SKM-1 treated with dmso at 0.1 percent for 144 hours (cell line): ENCODE data around the gene TMEM100.

ENCODE experiments used
- DNase-seq: peaks from one replicate; lab custom pipeline; 2025; ENCODE audit not compliant: unreplicated experiment; lab: John Stamatoyannopoulos, UW

TMEM100 gene

GRCh38 chr17:55745258-55745657 lies 22.6 kb upstream of the TMEM100 start:
- DNase-seq, result no peak

GRCh38 chr17:55743103-55743679 lies 20.5 kb upstream of the TMEM100 start:
- DNase-seq, result no peak

DNA sequence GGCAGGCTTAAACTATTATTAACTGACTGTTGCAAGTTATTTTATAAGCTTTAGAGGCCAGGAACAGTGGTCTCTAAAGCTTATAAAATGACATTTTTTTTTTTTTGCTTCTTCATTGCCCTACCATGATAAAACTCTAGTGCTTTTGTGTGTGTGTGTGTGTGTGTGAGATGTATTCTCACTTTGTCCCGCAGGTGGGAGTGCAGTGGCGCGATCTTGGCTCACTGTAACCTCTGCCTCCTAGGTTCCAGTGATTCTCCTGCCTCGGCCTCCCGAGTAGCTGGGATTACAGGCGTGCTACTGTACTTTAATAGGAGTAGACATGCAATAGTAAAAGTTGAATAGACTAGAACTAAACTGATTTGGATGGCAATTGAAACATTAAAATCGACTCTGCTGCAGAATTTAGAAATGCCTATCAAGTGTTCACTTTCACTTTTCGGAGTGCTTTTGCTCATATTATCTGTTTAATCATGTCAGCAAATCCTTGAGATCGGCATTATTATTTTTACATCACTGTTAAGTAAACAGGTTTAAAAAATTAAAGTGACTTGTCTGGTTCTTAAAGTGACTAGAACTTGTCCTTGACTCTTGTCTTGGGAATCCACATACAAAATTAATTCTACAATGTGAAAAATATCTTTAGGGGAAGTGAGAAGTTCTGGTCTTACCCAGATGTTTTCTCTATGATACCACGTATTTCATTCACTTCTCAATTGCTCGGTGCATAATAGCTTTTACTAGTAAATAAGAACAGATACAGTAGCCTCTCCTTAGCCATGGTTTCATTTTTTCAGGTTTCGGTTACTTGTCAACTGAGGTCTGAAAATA lies 19.8 kb upstream of the TMEM100 start:
- DNase-seq, result no peak

DNA sequence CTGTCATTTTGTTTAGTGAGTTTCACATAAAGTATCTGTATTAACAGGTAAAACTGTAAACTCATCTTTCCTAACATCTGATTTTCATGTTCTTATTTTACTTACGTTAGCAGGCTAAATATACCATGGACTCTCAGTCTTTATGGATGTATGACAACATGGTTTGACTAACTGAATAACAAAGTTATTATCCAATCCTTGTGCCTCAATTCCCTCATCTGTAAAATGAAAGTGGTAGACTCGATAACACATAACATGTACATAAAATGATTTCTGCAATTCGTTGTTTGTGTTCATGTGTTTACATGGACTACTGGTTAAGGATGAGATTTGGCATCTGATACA lies 18.7 kb upstream of the TMEM100 start:
- no peak for DNase-seq

- no peak for DNase-seq
Measured at GRCh38 chr17:55740511-55741355, 18.1 kb upstream of the TMEM100 start.

DNA sequence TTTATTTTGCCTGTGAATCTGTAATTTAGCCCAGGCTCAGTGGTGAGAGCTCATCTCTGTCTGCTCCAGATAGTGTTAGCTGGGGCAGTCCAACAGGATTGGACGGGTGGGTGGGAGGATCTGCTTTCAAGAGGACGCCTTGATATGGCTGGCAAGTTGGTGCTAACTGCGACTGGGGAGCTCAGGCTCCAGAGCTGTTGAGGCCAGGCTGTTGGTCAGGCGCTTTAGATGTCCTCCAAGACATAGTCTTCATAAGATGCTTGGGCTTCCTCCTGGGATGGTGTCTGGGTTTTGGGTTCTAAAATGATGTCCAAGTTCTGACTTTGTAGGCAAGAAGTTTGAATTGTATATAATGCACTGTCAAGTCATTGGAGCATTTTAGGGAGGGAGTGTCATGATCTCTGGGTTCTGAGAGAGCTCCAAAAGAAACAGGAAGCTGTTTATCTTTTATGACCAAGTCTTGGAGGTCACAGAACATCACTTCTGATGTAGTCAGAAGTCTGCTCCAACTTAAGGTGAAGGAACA lies 15.4 kb upstream of the TMEM100 start:
- DNase-seq, result no peak

- peak; percentile 57 for DNase-seq
Measured at GRCh38 chr17:55735731-55736405, 13.2 kb upstream of the TMEM100 start.

DNA sequence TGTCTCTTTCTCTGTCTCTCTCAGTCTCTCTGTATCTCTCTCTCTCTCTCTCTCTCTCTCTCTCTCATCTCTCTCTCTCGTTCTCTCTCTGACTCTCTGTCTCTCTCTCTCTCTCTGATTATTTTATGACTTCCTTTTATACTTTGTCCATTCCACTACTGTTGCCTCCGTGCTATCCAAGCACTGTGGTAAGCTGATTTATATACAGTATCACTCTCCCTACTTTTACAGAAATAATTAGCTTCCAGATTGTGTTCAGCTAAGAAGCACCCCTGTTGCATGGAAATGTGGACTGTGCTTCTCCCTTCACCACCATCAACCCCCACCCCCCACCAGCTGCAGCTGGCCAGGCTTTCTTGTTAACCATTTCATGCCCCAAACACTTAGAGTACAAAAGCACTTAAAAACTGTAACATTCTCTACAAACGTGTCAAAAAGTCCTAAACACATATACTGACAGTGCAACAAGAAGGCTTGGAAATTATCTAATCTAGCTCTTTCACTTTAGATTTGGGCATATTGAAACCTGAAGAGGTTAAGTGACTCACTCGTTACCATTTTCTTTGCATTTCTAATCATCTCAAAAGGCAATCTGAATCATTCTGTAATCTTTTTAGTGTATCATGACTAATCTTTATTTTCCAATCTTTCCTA lies 11.6 kb upstream of the TMEM100 start:
- no peak for DNase-seq

DNA sequence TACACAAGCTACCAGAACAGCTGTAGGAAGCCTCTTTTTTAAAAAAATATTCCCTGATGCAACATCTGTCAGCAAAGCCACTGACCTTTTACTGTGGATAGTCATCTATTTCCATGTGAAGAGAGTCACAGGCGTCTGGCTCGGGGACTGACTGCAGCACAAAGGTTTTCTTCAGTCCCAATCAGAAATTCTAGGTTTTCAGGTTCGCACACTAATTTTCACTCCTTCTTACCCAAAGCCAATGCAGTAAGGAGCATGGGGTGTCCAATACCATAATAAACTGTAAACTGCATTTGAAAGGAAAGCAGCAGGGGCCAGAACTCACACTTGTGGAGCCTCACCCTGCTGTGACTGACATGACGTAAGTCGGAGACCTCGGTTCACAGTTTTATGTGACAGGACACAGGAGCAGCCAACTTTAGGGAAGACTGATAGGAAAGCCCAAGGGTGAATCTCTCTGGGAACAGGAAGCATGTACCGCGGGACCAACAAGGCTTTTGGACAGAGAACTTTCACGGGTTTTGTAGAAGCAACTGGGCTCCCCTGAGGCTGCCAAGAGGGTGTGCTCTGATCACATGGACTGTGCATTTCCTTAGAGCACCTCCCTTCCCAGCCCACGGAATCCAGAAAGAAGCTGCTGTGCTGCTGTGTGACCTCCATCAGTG lies 9.1 kb upstream of the TMEM100 start:
- no peak for DNase-seq

- DNase-seq, result no peak
Measured at GRCh38 chr17:55730808-55731207, 8.1 kb upstream of the TMEM100 start.

DNA sequence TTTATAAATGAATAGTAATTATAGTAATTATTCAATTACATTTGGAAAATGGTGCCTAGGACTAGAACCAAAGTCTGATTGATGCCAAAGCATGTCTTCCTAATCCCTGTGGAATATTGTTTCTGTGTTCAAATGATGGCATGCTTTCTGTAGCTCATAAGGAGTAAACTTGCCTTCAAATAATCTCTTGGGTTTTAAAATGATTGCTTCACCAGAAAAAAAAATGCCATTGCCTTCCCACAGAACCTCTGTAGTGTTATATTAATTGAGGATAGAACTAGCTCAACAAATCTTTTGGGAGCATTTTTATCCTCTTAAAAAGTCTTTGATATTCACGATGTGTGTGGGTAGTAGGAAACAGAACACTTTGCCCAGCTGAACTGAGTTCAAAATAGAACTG lies 7.7 kb upstream of the TMEM100 start:
- no peak for DNase-seq

DNA sequence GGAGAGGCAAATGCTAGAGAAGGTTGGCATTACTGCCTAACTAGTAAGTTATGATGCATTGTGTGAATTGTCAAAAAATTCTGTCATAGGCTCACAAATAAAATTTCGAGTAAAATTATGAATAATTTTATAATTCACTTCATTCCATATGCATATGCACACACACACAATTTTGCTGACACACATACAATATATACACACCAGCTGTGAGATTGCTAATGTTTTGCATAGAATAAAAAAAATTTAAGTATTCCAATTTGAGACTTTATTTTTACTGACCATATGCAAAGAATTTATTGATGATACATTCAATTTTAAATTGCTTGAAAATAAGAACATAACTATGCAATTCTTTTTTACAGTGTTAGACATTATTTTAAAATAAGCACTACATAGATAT lies 6.8 kb upstream of the TMEM100 start:
- DNase-seq, result no peak

DNA sequence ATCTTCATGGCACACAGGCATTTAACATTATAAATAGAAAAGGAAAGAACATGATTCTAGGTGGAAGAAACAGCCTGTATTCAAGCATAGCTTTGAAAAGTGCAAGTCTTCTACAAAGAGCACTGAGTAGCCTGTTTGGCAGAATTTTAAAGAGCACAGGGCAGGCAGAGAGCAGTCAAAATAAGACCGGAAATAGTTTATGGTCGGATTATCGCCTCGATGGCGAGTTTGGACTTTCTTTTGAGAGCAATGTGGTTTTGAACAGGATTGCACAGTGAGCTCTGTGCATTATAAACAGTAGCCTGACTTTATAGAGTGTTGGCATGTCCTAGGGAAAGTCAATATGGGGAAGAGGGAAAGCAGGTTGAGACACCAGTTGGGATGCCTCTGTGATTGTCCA lies 6.2 kb upstream of the TMEM100 start:
- no peak for DNase-seq

- no peak for DNase-seq
Measured at GRCh38 chr17:55728361-55728760, 5.7 kb upstream of the TMEM100 start.

GRCh38 chr17:55727920-55728319 lies 5.3 kb upstream of the TMEM100 start:
- no peak for DNase-seq

DNA sequence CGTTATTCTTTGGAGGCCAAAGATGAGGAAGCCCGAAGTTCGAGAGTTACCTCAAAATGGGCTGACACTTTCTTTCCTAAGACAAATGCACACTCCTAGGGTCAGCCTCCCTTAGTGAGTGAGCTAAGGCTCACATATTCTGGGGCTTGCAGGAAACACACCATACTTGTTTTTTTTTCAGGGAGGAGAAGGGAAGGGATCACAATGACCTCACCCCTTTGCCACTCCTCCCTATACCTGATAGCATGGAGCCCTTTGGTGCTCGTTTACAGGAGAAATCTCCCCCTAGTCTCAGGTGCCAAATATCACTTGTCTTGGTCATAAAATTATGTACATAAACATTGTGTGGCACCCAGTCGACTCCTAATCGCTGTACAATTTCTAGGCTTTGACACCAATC lies 4.6 kb upstream of the TMEM100 start:
- DNase-seq, result no peak

GRCh38 chr17:55726440-55726839 lies 3.8 kb upstream of the TMEM100 start:
- DNase-seq, result no peak

DNA sequence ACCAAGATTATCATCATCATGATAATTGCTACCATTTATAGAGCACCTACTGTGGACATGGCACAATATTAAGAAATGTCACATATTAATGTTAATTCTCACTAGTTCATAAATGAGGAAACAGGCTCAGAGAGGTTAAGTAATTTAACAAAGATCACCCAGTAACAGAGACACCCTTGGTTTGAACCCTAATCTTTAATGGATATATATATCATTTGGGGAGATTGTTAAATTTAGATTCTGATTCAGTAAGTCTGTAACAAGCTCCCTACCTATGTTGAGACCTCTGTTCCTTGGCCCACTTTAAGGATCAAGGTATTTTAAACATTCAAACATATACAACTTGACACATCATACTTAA lies 804 bp upstream of the TMEM100 start:
- DNase-seq, result no peak

DNA sequence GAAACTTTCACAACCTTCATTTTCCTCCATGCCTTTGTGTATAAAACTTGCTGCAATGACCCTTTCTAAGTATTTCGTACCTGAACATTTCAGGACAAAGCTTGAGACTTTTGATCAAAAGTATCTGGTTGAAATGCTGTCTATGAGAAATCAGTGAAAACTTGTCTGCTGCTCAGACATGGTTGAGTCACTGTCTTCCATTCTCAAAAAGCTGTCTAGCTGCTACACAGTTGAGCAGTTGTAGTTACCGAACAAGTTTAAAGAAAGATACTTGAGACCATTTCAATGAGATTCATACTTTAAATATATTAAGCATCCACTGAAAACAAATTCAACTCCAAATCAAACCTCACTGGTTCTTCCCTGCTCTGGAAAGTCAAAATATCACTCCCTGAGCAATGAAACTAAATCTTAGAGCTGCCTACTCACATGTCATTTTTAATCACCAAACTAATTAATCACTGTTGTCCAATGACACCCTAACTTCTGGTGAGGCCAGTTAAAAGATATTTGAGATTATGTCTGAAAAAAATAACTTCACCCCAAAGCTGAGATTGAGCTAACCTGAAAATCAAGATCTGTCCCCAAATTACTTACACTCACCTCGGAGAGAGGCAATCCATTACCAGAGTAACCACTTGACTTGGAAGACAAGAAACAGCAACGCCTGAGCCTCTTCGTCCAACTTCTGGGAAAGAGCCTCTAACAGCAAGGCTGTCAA lies 488 bp downstream of the TMEM100 start:
- no peak for DNase-seq
